HG03280 (cell line): ENCODE data around the gene SRPRB.
"Not testable (repeated sequence)": the region's sequence is repeated elsewhere in the genome, so short reads cannot be mapped to it uniquely, and the experiment has no call there.

Experiments used
- ATAC-seq: cut with Tn5 transposase; IDR thresholded peaks from one replicate; pipeline ENCODE4 v1.9.1; 2021; ENCODE audit warnings: mild to moderate bottlenecking, moderate library complexity; ENCODE audit not compliant: unreplicated experiment

Gene SRPRB

DNA sequence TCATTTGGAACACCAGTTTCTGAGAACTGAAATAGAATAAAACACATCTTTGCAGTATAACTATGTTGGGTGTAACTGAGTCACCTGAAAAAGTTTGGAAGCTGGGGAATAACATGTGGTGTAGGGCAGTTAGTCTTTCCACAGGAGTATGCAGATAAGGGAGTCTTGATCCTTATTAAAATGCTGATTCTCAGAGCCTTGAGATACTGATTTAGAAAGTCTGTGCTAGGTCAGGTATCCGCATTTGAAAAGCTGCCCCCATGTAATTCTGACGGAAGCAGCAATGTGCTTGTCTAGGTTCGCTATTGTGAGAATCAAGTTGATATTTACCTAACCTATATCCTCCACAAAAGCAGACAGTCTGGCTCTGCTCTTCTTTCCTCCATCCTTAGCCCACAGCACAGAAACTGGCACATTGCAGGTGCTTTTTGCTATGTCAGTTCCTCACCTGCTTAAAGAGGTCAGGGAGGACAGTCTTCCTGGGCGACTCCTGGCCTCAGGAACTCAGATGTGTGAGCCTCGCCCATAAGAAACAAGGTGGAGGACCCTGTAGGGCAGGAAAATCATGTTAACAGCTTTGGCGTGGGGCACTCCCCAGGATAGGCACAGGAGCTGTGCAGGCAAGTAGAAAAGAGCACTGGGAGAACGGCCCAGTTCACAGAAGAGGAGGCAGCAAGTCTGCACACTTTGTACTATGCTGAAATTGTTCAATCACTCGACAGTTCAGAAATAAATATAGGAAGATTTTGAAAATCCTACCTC, 27.6 kb upstream of the SRPRB start:
- ATAC-seq, result no peak

DNA sequence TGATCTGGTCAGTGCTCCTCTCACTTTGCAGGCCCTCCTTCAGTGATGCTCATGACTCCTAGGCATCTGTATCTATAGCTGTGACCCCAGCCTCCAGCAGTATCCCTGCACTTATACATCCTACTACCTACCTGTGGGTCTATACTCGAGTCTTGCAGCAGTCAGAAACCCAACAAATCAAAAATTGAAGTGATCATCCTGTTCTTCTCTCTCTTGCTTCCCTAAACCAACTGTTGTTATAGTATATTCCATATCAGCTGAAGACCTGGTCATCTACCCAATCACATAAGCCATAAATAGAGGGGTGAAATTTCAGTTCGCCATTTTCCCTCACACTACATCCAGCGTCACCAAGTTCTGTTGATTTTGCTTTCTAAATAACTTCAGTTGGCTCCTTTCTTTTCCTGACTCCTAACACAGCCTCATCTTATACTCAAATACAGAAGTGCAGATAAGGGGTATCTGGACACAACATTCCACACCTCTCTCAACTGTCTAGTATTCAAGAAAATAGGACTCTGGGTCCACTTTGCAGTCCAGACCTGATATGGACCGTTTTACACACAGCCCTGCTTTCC, 25.9 kb upstream of the SRPRB start:
- ATAC-seq, result no peak

- not testable (repeated sequence) for ATAC-seq
Measured at GRCh38 chr3:133780756-133781155, 24.9 kb upstream of the SRPRB start.

GRCh38 chr3:133781570-133781969, 24.0 kb upstream of the SRPRB start:
- ATAC-seq, result no peak

DNA sequence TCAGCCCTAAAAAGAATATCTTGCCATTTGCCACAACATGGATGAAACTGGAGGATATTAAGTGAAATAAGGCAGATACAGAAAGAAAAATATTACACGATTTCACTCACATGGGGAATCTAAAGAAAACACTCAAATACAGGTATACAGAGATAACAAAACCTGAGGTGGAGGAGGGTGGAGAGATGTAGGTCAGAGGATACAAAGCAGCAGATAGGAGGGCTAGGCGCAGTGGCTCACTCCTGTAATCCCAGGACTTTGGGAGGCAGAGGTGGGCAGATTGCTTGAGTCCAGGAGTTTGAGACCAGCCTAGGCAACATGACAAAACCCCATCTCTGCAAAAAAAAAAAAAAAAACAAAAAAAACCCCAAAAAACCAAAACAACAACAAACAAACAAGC, 23.2 kb upstream of the SRPRB start:
- ATAC-seq, result no peak

- ATAC-seq, result no peak
Measured at GRCh38 chr3:133783762-133784161, 21.9 kb upstream of the SRPRB start.

DNA sequence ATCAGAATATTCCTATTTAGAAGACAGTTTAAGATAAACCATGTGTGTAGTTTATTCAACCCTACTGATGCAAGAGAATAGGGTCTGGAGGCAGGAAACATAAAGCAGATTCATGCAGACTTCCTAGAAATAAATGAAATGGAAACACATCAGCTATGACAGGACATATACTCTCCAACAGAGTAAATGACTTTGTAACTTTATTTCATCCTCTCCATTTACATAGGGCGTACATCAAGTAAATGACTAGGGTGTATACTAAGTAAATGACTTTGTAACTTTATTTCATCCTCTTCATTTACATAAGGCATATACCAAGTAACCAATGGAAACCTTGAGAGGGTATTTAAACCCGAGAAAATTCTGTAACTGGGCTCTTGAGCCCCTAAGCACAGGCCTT, 17.6 kb upstream of the SRPRB start:
- ATAC-seq, result no peak

DNA sequence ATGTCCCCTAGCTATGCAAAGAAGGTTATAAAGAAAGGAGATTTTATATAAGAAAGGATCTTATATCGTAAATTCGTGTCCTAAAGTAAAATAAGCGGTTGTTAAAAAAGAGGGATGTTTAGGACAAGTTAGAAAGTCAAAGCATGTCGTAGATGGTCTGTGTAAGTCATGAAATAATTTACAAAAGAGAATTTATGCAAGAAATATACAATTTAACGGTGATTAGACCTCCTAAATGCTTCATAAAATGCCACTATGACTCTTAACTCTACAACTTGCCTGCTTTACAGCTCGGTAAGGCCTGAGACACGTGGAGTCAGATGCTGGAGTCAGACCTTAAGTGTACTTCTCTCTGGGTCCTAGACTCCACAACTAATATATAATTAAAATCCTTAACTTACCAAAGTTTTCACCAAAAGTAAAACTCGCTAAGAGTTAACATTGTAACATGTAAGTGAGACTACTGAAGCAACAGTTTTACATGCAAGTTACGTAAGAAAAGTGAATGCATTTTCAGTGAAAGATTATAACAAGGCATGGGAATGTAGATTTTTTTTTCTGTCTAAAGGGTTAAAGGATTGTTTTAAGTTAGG, 13.3 kb upstream of the SRPRB start:
- no peak for ATAC-seq

- no peak for ATAC-seq
Measured at GRCh38 chr3:133797396-133798105, 8.1 kb upstream of the SRPRB start.

- no peak for ATAC-seq
Measured at GRCh38 chr3:133799794-133800585, 5.6 kb upstream of the SRPRB start.

GRCh38 chr3:133803469-133803868, 2.1 kb upstream of the SRPRB start:
- ATAC-seq, result no peak

GRCh38 chr3:133804896-133805295, 719 bp upstream of the SRPRB start:
- no peak for ATAC-seq

- ATAC-seq, result no peak
Measured at GRCh38 chr3:133805384-133805701, 272 bp upstream of the SRPRB start.

- ATAC-seq, result no peak
Measured at GRCh38 chr3:133812872-133813271, 7.3 kb downstream of the SRPRB start.

- ATAC-seq, result no peak
Measured at GRCh38 chr3:133815386-133815785, 9.8 kb downstream of the SRPRB start.

GRCh38 chr3:133820129-133820528, 14.5 kb downstream of the SRPRB start:
- no peak for ATAC-seq

DNA sequence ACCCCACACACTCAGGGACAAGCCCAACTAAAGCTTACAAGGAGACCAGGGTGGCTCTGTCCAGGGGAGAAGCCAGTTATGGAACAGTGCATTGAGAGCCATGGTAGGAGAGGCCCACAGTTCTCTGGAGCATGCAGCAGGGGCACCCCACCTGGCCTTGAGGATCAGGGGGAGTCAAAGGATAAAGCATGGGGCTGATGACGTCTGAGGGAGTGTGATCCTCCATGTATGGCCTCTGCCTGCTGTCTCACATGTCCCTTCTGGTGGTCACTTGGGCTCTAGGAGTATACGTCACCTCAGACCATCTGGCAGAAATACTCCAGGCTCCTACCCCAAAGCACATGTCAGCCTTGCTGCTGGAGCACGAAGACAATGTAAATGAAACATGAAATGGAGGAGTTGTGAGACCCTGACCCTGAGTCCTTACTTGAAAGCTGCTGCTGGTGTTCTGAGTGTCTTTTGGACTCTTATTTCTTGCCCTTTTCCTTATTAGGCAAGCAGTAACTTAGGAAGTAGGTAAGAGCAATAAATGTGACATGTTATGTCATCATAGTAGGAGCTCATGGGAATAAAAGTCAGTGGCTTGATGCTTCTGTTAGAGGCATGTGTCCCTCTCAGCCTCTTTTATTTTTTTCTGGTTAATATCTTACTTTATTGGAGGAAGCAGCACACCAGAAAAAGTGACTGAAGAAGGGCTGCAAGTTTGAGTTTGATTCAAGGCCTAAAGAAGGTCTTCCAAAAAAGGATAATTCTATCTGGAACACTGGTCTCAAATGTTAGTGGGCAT, 15.5 kb downstream of the SRPRB start:
- no peak for ATAC-seq

- no peak for ATAC-seq
Measured at GRCh38 chr3:133821767-133822638, 16.4 kb downstream of the SRPRB start.

DNA sequence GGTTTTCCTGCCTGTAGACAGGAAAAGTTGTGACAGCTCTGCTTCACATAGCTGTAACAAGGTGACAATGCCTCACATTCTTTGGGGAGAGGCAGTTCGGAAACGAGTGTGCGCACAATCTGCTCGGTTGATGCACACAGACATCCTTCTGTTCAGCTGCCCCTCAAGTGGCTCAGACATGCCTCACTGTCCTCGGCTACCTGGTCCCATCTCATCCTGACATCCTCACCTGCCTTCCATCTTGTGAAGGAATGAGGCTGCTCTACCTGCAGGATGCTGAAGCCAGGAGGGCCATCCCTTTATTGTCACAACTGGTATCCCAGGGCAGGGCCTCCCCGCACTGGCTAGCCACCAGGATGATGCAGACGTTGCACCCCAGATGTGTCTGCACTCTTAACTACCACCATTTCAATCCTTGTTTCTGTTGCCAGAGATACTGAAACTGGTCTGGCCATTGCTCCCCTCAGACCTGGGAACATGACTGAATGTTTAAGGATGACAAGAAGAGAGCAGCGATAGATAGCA, 19.4 kb downstream of the SRPRB start:
- ATAC-seq, result no peak
